ENCODE results near the gene TFDP2.
"Not testable (repeated sequence)": the region's sequence is repeated elsewhere in the genome, so short reads cannot be mapped to it uniquely, and the experiment has no call there.

The TFDP2 gene

GRCh38 chr3:142021127-142021526, 128.2 kb downstream of the TFDP2 start:
- DNase-seq (ENCODE audit: low read depth in 2 of 2) = no peak

GRCh38 chr3:142019794-142020320, 129.5 kb downstream of the TFDP2 start:
- no peak for DNase-seq (ENCODE audit: low read depth in 2 of 2)

- DNase-seq (ENCODE audit: low read depth in 2 of 2) = no peak
These were observed 135.4 kb downstream of the TFDP2 start for GRCh38 chr3:142013993-142014392.

GRCh38 chr3:142013326-142013980, 135.9 kb downstream of the TFDP2 start:
- no peak for DNase-seq (ENCODE audit: low read depth in 2 of 2)

GRCh38 chr3:142009029-142009428, 140.3 kb downstream of the TFDP2 start:
- no peak for DNase-seq (ENCODE audit: low read depth in 2 of 2)

- no peak for DNase-seq (ENCODE audit: low read depth in 2 of 2)
These were observed 141.5 kb downstream of the TFDP2 start for GRCh38 chr3:142007710-142008399.

GRCh38 chr3:142004957-142005356, 144.4 kb downstream of the TFDP2 start:
- not testable (repeated sequence) for DNase-seq (ENCODE audit: low read depth in 2 of 2)

- no peak for DNase-seq (ENCODE audit: low read depth in 2 of 2)
These were observed 145.3 kb downstream of the TFDP2 start for GRCh38 chr3:142004025-142004424.

GRCh38 chr3:142003291-142003690, 146.1 kb downstream of the TFDP2 start:
- DNase-seq (ENCODE audit: low read depth in 2 of 2) = no peak

- no peak for DNase-seq (ENCODE audit: low read depth in 2 of 2)
These were observed 148.9 kb downstream of the TFDP2 start for GRCh38 chr3:142000325-142000870.

- DNase-seq (ENCODE audit: low read depth in 2 of 2) = no peak
These were observed 150.6 kb downstream of the TFDP2 start for GRCh38 chr3:141998669-141999290.

- no peak for DNase-seq (ENCODE audit: low read depth in 2 of 2)
These were observed 152.9 kb downstream of the TFDP2 start for GRCh38 chr3:141996437-141996836.

GRCh38 chr3:141994856-141995255, 154.5 kb downstream of the TFDP2 start:
- DNase-seq (ENCODE audit: low read depth in 2 of 2) = no peak

- no peak for DNase-seq (ENCODE audit: low read depth in 2 of 2)
These were observed 156.8 kb downstream of the TFDP2 start for GRCh38 chr3:141992512-141992911.

GRCh38 chr3:141986548-141987107, 162.7 kb downstream of the TFDP2 start:
- DNase-seq (ENCODE audit: low read depth in 2 of 2) = no peak

- no peak for DNase-seq (ENCODE audit: low read depth in 2 of 2)
These were observed 168.3 kb downstream of the TFDP2 start for GRCh38 chr3:141981084-141981483.

GRCh38 chr3:141979050-141979671, 170.2 kb downstream of the TFDP2 start:
- DNase-seq (ENCODE audit: low read depth in 2 of 2) = no peak

GRCh38 chr3:141974777-141975176, 174.6 kb downstream of the TFDP2 start:
- not testable (repeated sequence) for DNase-seq (ENCODE audit: low read depth in 2 of 2)

- no peak for DNase-seq (ENCODE audit: low read depth in 2 of 2)
These were observed 176.9 kb downstream of the TFDP2 start for GRCh38 chr3:141972399-141972798.

- no peak for DNase-seq (ENCODE audit: low read depth in 2 of 2)
These were observed 177.8 kb downstream of the TFDP2 start for GRCh38 chr3:141971571-141971970.

- DNase-seq (ENCODE audit: low read depth in 2 of 2) = no peak
These were observed 179.6 kb downstream of the TFDP2 start for GRCh38 chr3:141969711-141970110.

GRCh38 chr3:141965471-141965870, 183.9 kb downstream of the TFDP2 start:
- no peak for DNase-seq (ENCODE audit: low read depth in 2 of 2)

All from activated CD4-positive, alpha-beta T cell treated with anti-CD3 and anti-CD28 coated beads for 24 hours (primary cell).